ENCODE data around the gene ABCA7.

ABCA7 gene

GRCh38 chr19:1089126-1089771 is 49.3 kb downstream of the ABCA7 start:
- no peak for DNase-seq

GRCh38 chr19:1089891-1090290 is 50.0 kb downstream of the ABCA7 start:
- DNase-seq: no peak

DNA sequence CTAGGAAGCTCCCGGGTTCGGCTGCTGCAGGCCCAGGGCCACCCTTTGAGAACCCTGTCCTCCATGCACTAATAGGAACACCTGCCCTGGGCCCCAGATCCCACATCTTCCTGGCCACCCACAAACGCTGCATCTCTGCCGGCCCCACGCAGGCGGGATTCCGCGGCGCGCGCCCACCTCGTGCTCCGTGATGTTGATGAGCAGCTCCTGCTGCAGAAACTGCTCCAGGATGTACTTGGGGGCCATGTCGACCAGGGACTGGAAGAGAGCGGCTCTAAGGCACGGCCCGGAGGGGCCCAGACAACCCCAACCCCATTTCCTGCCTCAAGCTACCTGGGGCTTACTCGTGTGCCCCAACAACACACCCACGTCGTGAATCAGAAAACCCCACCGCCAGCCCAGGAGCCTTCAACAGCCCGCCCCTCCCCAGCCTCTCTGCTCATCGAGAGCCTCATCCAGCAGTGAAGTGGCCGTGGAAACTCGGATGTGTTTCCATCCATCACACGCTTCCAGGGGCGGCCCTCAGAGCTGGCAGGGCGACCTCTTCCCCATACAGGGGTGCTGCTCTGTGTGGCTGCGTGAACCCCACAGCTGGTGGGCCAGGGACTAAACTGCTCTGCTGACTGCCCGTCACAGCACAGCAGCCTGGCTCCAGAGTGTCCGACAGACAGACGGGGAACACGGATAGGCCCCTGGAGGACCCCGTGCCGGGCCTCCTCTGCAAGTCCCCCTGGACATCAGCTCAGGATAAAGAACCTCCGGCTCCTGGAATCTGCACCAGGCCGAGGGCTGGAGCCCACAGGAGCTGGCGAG is 51.0 kb downstream of the ABCA7 start:
- no peak for DNase-seq

DNA sequence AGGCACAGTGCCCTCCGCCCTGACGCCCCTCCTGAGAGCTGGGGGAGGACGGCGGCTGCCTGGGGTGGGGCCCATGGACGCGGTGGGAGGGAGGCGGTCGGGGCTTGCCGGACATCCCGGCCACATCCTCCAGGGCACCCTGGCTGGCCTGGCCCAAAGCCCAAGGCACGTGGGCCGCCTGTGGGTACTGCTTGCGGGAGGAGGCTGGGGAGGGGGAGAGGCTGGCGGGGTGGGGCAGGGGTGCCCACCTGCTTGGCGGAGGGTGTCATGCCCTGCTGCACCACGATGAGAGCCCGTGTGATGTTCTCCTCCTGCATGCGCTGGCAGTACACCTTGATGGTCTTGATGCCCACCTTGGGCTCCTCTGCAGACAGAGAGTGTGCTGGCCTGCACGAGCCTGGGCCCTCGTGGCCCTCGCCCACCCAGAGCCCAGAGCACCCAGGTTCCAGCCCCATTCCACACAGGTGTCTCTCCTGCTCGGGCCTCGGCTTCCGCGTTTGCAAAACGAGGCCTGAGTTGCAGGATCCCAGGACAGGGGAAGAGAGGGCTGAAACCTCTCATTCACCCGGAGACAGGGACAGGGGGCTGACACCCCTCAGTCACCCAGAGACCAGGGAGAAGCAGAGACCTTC is 51.8 kb downstream of the ABCA7 start:
- DNase-seq: no peak

DNA sequence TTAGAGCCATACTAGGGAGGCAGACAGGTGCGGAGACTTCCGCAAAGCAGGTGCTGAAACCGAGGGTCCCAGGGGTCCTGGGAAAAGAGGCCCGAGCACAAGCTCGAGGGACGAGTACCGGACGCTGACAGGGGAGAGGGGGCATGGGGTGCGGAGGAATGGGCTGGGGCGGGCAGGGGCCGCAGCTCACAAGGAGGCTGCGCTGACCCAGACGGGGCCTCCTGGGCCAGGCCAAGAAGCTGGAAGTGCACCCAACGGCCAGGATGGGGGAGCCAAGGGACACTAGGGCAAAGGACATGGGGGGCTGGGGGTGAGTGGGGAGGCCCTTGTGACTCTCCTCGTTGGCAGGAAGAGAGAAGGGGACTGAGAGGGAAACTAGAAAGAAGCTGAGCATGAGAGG is 53.4 kb downstream of the ABCA7 start:
- DNase-seq: no peak

- DNase-seq: no peak
Measured at GRCh38 chr19:1093811-1094553, 54.1 kb downstream of the ABCA7 start.

GRCh38 chr19:1094655-1094977 is 54.7 kb downstream of the ABCA7 start:
- DNase-seq: no peak

DNA sequence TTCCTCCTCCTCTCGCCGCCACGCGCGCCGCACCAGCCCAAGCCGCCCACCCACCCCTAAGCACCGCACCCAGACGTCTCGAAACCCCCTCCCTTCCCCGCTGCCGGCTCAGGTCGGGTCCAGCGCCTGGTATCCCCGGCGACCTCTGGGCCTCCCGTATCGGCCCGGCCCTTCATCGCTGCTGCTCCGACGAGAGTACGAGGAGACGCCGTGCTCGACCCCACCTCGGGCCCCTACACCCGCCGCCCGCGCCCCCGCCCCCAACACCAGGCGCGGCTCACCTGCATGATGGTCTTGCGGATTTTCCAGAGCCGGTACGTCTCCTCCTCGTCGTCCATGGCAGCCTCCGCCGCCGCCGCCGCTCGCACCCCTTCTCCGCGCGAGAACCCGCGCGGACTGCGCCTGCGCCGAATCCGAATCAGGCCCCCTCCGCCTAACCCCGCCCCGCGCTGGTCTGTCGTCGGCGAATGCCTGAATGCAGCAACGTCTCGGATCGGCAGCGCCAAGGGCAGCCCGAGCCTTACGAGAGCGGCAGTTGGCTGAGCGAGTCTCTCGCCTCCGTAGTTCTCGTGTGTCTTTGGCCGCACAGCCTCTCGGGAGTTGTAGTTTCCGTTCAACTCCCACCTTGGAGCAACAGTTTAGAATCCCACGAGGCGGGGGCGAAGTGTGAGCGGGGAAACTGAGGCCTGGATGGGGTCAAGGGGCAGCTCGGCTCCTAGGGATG is 55.2 kb downstream of the ABCA7 start, which contains the start of gene POLR2E:
Gene POLR2E (minus strand): TSS at position 398 of the 724 bp plus-strand sequence. CDS start 60 bp downstream, at position 338.
- DNase-seq: peak; percentile 98

- no peak for DNase-seq
Measured at GRCh38 chr19:1097810-1098176, 57.9 kb downstream of the ABCA7 start.

DNA sequence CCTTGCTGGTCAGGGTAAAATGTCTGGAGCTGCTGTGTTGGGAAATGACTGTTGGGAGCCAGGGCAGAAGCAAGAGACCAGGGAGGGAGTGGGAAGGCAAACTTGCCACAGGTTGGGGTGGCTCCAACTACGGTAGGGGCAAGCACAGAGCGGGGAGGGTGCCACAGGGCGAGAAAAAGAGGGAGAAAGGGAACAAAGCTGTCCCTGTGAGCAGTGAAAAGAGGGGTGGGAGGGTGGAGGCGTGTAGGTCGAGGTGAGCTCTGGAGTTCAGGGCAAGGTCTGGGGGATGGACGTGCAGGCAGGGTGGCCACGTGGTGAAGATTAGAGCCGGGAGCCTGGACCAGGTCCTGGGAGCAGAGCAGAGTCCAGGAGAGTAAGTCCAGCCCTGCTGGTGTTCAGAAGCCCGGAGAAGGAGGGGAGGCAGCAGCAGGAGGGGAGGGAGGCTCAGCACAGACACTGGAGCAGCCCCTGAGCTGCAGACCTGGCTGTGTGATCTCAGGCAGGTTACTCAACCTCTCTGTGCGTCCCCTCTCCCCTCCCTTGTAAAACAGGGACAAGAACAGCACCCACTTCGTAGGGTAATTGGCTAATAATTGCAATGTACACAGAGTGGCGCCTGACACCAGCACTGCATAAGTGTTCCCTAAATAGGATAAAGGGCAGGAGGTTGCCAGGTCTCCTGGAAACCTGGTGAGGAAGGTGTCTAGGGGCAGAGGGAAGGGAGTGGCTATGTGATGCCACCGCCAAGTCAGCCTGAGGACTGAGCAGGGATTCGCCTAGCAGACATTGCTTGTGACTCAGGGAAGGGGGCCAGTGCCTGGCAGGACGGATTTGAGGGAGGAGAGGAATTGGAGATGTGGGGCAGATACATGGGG is 58.5 kb downstream of the ABCA7 start:
- no peak for DNase-seq

- DNase-seq: no peak
Measured at GRCh38 chr19:1101337-1101698, 61.4 kb downstream of the ABCA7 start.

DNA sequence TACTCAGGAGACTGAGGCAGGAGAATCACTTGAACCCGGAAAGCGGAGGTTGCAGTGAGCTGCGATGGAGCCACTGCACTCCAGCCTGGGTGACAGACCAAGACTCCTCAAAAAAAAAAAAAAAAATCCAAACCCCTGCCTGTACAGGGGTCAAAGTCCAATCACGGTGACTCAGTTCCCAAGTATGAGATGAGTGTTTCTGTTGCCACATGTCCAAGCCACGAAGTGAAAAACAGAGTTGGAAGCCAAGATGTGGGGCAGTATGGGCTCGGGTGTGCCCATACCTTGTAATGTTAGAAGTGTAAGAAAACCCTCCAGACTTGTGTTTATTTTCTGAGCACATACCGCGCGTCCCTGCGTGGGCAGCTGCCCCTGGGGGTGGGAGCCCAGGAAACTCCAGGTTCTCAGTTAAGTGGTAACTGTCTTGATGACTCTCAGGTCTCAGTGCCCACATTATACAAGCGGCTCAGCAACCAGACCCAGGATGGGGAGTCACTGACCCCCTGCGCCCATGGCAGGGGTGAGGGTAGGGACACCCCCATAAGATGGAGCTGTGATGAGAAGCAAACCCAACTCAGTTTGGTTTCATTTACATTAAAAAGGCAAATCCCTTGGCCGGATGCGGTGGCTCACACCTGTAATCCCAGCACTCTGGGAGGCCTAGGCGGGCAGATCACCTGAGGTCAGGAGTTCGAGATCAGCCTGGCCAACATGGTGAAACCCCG is 62.7 kb downstream of the ABCA7 start:
- peak; percentile 34 for DNase-seq

DNA sequence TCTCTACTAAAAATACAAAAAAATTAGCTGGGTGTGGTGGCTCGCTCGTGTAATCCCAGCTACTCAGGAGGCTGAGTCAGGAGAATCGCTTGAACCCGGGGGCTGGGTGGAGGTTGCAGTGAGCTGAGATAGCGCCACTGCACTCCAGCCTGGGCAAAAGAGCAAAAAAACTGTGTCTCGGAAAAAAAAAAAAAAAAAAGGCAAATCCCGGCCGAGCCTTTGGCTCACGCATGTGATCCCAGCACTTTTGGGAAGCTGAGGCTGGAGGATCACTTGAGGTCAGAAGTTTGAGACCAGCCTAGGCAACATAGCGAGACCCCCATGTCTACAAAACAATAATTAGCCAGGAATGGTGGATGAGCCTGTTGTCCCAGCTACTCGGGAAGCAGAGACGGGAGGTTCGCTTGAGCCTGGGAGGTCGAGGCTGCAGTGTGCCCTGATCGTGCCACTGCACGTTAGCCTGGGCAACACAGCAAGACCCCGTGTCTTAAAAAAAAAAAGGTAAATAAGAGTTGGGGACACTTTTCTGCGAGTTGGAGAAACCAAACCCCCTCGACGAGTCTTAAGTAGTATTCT is 63.3 kb downstream of the ABCA7 start:
- DNase-seq: no peak

- peak; percentile 98 for DNase-seq
Measured at GRCh38 chr19:1103708-1104310, 63.9 kb downstream of the ABCA7 start, which contains the start of gene GPX4. Gene GPX4, plus strand, starts transcription at chr19:1103994. Its CDS starts 50 bp downstream, at chr19:1104044.

GRCh38 chr19:1104311-1105007 is 64.6 kb downstream of the ABCA7 start:
- peak; percentile 18 for DNase-seq

GRCh38 chr19:1105008-1105872 is 65.3 kb downstream of the ABCA7 start:
- DNase-seq: no peak

- DNase-seq: no peak
Measured at GRCh38 chr19:1105873-1106840, 66.2 kb downstream of the ABCA7 start.

Data from NCI-H446 treated with DMSO at 0.1 percent for 48 hours (cell line).